Cardiac muscle cell (in vitro differentiated cells and primary cell): Measurements from ENCODE around the gene SLF2. TPM values are rescaled to one million over a fixed set of nuclear protein-coding genes. Genes with fewer than 3 reads are reported as not detected.

Experiments used
- DNase-seq, 2 donors: peaks; one replicate each; pipeline versions ENCODE4 v3.0.0 to v3.0.0-alpha.2; 2010 to 2017; ENCODE audit warnings: low read depth in 1 of 2, low spot score in 1 of 2
- H3K27ac ChIP-seq: fragments of 200-600 bp; sonication (generic); 2 replicates; pipeline ENCODE4 v1.5.1; 2016
- H3K27me3 ChIP-seq: fragments of 200-600 bp; sonication (generic); 2 replicates; pipeline ENCODE4 v1.6.0; 2016; ENCODE audit warnings: control low read depth
- H3K36me3 ChIP-seq: fragments of 200-600 bp; sonication (generic); 2 replicates; pipeline ENCODE4 v1.5.1; 2016; ENCODE audit warnings: control low read depth
- H3K4me1 ChIP-seq: fragments of 200-600 bp; sonication (generic); 2 replicates; pipeline ENCODE4 v1.8.1; 2017; ENCODE audit warnings: low read depth, mild to moderate bottlenecking, mixed run types
- H3K4me3 ChIP-seq: fragments of 200-600 bp; sonication (generic); 2 replicates; pipeline ENCODE4 v1.5.1; 2016; ENCODE audit warnings: mild to moderate bottlenecking
- H3K9me3 ChIP-seq: fragments of 200-600 bp; sonication (generic); 2 replicates; pipeline ENCODE4 v1.5.1; 2017; ENCODE audit warnings: low read depth, mild to moderate bottlenecking, control low read depth
- polyA plus RNA-seq: library from polyadenylated mRNA; unstranded; fragments of >200 nt; fragmentation: Nextera tagmentation; extraction: Ambion mirVana; gene quantifications from 2 replicates; pipeline ENCODE4 v1.2.1, GENCODE V29; 2016
- total RNA-seq: library from RNA; depleted of rRNA; stranded (reverse); fragments of >200 nt; gene quantifications from 2 replicates; pipeline ENCODE4 v1.2.3, GENCODE V29; 2016
- TF ChIP-seq, protein P1 (sequence below): IDR thresholded peaks from 2 replicates; pipeline ENCODE4 v1.5.1; 2012; ENCODE audit warnings: low read depth, mild to moderate bottlenecking, low read length

The SLF2 gene
- total and polyA plus RNA-seq, 2 experiments from 2014 or later, result 33.7 to 37.8 TPM

DNA sequence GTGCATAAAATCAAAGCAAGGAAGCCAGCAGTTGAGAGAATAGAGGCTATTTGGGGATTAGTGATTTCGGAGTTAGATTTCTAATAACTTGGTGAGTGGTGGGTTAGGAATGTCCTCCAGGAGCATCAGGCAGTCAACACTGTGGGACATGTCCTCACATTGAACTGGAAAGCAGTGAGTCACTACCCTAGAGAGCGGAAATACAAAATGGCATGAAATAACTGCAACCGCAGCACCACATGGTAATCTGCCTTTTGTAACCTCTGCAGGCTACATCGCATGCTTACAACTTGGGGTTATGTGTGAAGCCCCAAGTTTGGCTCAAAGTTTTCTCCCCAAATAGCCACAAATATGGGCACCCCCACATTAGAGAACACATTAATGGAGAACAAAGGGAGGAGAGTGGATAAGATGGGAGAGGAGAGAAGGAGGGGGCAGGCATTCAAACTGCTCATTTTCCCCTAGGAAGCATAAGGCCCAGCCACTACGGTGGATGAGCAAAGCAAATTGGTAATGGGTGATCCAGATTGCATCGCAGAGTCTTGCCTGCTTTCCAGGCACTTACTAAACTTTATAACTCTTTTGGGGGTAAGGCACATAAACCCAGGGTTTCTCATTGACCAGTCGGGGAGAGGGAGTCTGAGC is 22.0 kb upstream of the SLF2 start:
- H3K36me3 ChIP-seq, result no peaks in the 10 kb centered on the region
- H3K4me1 ChIP-seq, result no peaks in the 10 kb centered on the region
- DNase-seq, result peak in 1 of 2 donors; percentile 96
- no peak overlapping the region for H3K27ac ChIP-seq
- no peak overlapping the region for H3K4me3 ChIP-seq
- H3K27me3 ChIP-seq, result peaks cover 3% of the 10 kb centered on the region
- no peaks in the 10 kb centered on the region for H3K9me3 ChIP-seq
- TF ChIP-seq, protein P1, sequence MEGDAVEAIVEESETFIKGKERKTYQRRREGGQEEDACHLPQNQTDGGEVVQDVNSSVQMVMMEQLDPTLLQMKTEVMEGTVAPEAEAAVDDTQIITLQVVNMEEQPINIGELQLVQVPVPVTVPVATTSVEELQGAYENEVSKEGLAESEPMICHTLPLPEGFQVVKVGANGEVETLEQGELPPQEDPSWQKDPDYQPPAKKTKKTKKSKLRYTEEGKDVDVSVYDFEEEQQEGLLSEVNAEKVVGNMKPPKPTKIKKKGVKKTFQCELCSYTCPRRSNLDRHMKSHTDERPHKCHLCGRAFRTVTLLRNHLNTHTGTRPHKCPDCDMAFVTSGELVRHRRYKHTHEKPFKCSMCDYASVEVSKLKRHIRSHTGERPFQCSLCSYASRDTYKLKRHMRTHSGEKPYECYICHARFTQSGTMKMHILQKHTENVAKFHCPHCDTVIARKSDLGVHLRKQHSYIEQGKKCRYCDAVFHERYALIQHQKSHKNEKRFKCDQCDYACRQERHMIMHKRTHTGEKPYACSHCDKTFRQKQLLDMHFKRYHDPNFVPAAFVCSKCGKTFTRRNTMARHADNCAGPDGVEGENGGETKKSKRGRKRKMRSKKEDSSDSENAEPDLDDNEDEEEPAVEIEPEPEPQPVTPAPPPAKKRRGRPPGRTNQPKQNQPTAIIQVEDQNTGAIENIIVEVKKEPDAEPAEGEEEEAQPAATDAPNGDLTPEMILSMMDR, result no peak

DNA sequence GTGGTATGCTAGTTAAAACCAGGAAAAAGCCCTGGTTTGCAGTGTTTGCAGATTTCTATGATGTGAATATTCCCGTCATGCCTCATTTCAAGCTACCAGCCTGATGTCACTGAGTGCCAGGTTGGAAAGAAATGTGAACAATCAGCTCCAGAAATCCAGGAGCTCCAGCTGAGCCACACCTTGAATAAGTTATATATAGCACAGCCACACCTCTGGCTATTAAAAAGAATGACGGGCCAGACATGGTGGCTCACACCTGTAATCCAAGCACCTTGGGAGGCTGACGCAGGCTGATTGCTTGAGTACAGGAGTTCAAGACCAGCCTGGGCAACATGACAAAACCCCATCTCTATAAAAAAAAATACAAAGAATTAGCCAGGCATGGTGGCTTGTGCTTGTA is 18.7 kb upstream of the SLF2 start:
- Histone ChIP-seq H3K36me3 (no peaks in the 10 kb centered on the region), H3K27me3 (peaks cover 3% of the 10 kb centered on the region)
- TF ChIP-seq, protein P1, result no peak

DNA sequence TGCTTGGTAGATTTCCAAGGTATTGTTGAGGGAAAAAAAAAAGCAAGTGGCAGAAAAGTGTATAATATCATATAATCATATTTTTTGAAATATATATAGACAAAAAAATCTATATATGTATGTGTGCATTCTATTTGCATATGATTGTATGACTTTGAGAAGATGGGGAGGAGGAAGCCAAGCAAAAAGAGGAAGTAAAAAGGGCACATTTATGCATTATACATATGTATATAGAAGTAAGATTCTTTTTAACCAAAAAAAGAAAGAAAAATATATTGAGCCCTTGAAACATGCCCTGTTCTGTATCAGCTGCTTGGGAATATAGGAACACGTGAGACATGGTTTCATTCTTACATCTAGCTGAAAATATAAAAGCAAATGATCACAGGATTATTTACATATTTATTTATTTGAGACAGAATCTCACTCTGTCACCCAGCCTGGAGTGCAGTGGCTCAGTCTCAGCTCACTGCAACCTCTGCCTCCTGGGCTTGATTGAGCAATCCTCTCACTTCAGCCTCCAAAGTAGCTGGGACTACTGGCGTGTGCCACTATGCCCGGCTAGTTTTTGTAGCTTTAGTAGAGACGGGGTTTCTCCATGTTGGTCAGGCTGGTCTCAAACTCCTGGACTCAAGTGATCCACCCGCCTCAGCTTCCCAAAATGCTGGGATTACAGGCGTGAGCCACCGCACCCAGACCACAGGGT is 18.0 kb upstream of the SLF2 start:
- H3K4me3 ChIP-seq, result no peak overlapping the region
- H3K27ac ChIP-seq, result no peak overlapping the region
- no peaks in the 10 kb centered on the region for H3K36me3 ChIP-seq
- DNase-seq, result no peak
- no peaks in the 10 kb centered on the region for H3K4me1 ChIP-seq
- TF ChIP-seq, protein P1, result no peak
- no peaks in the 10 kb centered on the region for H3K9me3 ChIP-seq
- H3K27me3 ChIP-seq, result peaks cover 3% of the 10 kb centered on the region

More for the DNA sequence above, 18.7 kb upstream of the SLF2 start:
- no peaks in the 10 kb centered on the region for H3K4me1 ChIP-seq
- no peak overlapping the region for H3K27ac ChIP-seq
- no peak overlapping the region for H3K4me3 ChIP-seq
- DNase-seq, result no peak
- H3K9me3 ChIP-seq, result no peaks in the 10 kb centered on the region

DNA sequence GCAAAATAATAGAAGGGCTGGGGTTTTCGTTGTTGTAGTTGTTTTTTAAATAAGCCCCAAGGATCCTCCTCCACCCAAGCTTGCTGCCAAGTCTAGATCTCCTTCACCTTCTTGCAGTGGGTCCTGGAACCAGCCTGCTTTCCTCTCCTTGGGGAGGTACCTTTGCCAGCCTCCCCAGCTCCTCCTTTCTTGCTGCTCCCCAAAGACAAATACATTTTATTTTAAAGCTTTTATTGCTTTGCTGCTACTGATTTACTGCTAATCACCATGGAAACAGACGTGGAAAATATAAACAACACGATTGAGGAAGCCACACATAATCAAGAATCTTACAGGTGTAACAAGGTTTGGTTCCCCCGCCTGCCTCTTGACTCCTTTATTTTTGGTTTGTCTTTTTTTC is 17.4 kb upstream of the SLF2 start:
- H3K27ac ChIP-seq, result no peak overlapping the region
- TF ChIP-seq, protein P1, result no peak
- H3K27me3 ChIP-seq, result peaks cover 3% of the 10 kb centered on the region
- H3K9me3 ChIP-seq, result no peaks in the 10 kb centered on the region
- no peaks in the 10 kb centered on the region for H3K36me3 ChIP-seq
- H3K4me1 ChIP-seq, result no peaks in the 10 kb centered on the region
- no peak overlapping the region for H3K4me3 ChIP-seq
- DNase-seq, result no peak

DNA sequence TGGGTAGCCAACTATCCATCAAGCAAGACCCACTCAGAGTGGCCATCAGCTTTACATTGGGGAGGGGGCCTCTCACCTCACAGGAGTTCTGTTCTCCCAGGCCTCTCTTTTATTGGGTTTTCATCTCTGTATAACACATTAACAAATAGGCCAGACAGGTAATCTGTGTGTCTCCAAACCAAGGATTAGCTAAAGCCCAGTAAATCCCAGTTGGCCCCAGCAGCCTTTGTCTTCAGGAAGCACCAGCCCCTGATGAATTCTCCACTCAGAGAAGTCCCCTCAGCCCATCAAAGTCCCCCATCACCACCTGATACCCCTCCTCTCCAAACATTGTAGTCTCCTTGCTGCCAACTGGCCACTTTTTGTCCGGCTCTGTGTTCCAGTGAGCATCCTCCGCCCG is 16.9 kb upstream of the SLF2 start:
- Histone ChIP-seq H3K4me1 (no peaks in the 10 kb centered on the region), H3K9me3 (no peaks in the 10 kb centered on the region), H3K36me3 (no peaks in the 10 kb centered on the region), H3K27me3 (peaks cover 3% of the 10 kb centered on the region), H3K27ac (no peak overlapping the region), H3K4me3 (no peak overlapping the region)
- TF ChIP-seq, protein P1, result no peak
- no peak for DNase-seq
